Omental fat pad (tissue), 4 donors: ENCODE data around the gene CMYA5. TPM values are rescaled to one million over a fixed set of nuclear protein-coding genes. Genes with fewer than 3 reads are reported as not detected.
"Not testable (repeated sequence)": the region's sequence is repeated elsewhere in the genome, so short reads cannot be mapped to it uniquely, and the experiment has no call there.

Experiments
- ATAC-seq: fragments of 150-250 bp; one replicate; pipeline ENCODE4 v1.9.1; 2016; ENCODE audit warnings: mild to moderate bottlenecking, moderate library complexity; ENCODE audit not compliant: low FRiP score
- DNase-seq: peaks from one replicate; pipeline ENCODE4 v3.0.0-alpha.2; 2019; ENCODE audit warnings: low spot score
- total RNA-seq, 4 donors: library from RNA; depleted of rRNA; stranded (reverse); fragments of >200 nt; gene quantifications; one replicate each; pipeline ENCODE4 v1.1.0, GENCODE V29; 2016
- TF ChIP-seq, protein P1 (sequence below), 3 donors: fragments of 450-650 bp; IDR thresholded peaks; one replicate each; pipeline ENCODE4 v1.5.1; 2016 to 2017; ENCODE audit warnings: antibody characterized with exemption in 3 of 3, mild to moderate bottlenecking in 3 of 3, moderate library complexity in 2 of 3

Gene CMYA5
- total RNA-seq, 4 donors from 2014 or later: 4.2 to 21.0 (median 6.3) TPM

DNA sequence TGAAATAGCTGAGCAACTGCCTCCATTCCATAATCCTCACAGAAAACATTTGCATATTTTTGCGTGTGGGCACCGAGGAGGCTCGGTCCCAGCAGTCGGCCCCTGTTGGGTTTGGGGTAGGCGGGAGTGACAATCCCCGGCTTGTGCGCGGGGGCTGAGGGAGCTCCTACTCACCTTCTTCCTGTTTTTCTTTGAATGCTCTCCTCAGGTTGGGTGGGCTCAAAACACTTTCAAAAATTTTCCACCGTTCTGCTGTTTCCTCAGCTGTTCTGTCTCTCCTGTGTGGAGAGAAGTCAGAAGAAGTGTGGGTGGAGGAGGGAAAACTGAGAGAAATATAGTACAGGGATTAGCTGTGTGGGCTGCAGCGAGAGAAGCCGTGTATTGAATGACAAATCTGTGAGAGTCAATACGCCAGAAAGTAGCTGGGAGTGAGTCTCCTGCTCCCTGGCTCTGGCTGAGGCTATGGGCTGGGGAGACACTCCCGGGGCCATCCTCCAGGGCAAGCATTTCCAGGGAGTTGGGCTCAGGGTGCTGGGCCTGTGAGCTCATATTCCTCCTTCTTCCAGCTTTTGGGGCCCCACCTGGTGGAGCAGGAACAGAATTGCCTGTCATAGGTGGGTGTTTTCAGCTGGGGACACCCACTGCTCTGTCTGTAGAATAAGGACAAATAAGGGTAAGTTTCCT is 84.7 kb downstream of the CMYA5 start:
- TF ChIP-seq, protein P1, sequence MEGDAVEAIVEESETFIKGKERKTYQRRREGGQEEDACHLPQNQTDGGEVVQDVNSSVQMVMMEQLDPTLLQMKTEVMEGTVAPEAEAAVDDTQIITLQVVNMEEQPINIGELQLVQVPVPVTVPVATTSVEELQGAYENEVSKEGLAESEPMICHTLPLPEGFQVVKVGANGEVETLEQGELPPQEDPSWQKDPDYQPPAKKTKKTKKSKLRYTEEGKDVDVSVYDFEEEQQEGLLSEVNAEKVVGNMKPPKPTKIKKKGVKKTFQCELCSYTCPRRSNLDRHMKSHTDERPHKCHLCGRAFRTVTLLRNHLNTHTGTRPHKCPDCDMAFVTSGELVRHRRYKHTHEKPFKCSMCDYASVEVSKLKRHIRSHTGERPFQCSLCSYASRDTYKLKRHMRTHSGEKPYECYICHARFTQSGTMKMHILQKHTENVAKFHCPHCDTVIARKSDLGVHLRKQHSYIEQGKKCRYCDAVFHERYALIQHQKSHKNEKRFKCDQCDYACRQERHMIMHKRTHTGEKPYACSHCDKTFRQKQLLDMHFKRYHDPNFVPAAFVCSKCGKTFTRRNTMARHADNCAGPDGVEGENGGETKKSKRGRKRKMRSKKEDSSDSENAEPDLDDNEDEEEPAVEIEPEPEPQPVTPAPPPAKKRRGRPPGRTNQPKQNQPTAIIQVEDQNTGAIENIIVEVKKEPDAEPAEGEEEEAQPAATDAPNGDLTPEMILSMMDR (IDR thresholded peaks at IDR 0.05): no peak
- ATAC-seq (no peak), DNase-seq (no peak)

DNA sequence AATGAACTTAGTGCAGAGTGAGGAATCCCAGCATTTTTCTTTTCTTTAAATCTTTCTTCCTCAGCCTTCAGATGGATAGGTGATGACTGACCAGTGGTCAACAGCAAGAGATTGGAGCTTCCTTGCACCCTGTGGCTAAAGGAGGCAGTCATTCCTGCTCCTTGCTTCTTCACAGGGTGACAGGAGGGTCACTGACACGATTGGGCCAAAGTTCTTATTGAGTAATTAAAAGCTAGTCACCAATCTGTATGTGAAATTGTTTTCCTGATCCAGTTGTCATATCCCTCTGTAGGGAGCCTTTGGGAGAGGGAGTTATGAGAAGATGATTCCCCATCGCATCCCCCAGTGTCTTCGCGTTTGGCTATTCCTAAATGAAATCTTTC is 85.2 kb downstream of the CMYA5 start:
- TF ChIP-seq, protein P1 (IDR thresholded peaks at IDR 0.05): no peak
- ATAC-seq (no peak), DNase-seq (no peak)

DNA sequence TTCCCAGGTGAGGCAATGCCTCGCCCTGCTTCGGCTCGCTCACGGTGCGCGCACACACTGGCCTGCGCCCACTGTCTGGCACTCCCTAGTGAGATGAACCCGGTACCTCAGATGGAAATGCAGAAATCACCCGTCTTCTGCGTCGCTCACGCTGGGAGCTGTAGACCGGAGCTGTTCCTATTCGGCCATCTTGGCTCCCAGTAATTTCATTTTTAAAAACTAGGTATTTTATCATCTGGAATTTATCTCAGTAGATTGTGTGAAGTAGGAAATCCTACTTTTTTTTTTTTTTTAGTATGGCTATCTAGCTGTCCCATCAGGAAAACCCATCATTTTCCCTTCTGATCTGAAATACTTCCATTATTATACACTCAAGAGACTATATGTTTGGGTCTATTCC is 95.1 kb downstream of the CMYA5 start:
- not testable (repeated sequence) for ATAC-seq, DNase-seq

DNA sequence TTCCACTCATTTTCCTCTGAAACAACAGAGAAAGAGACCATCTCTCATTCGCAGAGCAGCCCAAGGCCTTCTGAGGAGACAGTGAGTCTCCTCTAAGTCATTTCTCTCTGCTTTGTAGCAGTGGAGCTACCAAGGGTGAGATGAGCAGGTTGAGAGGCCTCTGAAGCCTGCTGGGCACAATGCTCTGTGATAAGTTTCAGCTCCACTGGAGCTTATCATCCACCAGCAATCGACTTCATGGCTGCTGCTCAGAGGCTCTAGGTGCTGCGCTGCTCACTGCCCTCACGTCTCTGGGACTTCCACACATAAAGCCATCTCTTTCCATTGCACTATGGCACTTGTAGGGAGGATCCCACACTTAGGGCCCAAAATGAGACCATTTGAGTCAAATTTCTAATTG is 96.3 kb downstream of the CMYA5 start:
- DNase-seq: no peak
- TF ChIP-seq, protein P1 (IDR thresholded peaks at IDR 0.05): no peak
- no peak for ATAC-seq

DNA sequence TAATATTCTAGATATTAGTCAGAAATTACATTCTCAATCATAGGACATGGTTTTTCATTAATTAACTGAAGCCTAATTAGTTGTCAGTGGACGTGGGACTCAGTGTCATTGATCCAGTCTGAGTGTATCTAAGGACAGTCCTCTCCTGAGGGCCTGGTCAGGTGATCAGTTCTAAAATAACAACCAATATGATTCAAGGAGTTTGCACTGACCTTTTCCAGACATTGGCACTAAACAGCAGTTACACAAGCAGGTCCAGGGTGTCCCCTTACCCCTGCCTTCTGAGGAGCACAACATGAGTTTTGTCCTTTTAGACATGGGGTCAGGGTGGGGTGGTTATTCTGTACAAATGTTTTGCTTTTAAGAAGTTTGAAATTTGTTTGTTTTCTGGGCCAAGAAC is 97.8 kb downstream of the CMYA5 start:
- DNase-seq (no peak), ATAC-seq (no peak)
- TF ChIP-seq, protein P1 (IDR thresholded peaks at IDR 0.05): no peak

DNA sequence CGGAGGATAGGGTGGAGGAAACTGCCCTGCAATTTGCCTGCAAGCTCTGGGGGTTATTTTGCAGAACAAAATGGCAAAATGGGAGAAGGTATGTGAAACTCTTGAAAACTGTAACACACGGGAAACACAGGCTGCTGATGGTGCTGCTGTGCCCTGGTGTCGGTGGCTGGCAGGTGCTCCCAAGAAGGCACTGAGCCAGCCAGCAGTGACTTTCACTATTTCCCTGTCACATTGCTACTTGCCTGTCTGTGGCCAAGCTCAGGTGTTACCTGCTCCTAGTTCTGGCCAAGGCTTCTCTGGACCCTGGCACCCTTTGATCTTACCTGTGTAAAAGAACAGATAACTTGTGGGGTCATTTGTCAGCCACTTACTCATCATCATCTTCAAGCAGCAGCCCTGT is 102.2 kb downstream of the CMYA5 start:
- TF ChIP-seq, protein P1 (IDR thresholded peaks at IDR 0.05): no peak
- no peak for ATAC-seq
- no peak for DNase-seq

DNA sequence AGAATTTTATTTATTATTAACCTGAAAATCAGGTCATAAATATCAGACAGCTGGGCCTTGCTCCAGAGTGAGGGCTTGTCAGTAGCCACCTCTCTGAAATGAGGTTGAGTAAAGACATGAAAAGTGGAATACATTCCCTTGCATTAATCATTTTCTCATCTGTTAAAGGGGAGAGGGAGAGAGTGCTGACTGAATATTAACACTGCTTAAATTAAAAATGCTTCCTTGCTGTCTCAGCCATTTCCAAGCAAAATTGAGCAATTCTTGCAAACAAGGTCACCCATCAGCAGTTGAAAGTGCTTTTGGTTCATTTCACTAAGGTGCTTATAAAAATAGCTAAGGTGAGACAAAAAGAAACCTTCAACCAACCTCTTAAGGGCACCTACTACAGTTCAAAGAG is 102.8 kb downstream of the CMYA5 start:
- DNase-seq (no peak), ATAC-seq (no peak)
- TF ChIP-seq, protein P1 (IDR thresholded peaks at IDR 0.05): no peak
